NCI-H2029 (cell line): ENCODE measurements around the gene SLC7A1.

Experiments used
- DNase-seq: peaks from one replicate; lab custom pipeline; 2025; lab: John Stamatoyannopoulos, UW

The SLC7A1 gene

DNA sequence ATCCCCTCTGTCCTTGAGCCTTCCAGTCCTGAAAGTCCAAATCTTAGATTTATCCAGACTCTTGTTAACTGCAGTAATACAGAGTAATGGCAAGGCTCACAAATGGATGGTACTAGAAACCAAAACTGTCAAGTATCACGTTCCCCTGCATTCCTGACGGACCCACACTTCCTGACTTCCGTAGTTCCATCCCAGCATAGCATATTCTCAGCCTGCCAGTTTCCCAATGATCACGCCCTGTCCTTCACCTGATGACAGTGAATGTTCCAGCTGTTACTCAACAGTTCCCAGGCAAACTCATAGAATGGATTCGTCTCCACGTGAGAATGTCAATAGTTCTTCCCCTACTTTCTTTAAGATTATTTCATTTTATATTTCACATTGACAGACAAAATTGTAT, 33.6 kb downstream of the SLC7A1 start:
- DNase-seq = no peak

DNA sequence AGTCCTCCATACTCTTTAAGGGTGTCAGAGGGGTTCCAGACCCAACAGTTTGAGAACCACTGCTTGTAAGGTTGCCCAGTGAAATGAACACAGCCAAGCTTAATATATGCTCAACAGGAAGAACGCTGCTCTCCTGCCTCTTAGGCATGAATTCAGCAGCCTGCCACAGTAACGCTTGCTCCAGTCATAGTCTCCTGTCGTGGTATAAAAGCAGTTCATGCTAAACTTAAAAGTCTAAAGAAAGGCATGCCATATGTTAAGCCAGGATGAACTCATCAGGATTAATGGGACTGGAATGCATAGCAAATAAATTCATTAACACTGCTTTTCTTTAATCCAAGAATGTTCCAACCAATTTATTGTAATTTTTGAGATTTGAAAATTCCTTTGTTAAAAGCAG, 38.7 kb downstream of the SLC7A1 start:
- no peak for DNase-seq

DNA sequence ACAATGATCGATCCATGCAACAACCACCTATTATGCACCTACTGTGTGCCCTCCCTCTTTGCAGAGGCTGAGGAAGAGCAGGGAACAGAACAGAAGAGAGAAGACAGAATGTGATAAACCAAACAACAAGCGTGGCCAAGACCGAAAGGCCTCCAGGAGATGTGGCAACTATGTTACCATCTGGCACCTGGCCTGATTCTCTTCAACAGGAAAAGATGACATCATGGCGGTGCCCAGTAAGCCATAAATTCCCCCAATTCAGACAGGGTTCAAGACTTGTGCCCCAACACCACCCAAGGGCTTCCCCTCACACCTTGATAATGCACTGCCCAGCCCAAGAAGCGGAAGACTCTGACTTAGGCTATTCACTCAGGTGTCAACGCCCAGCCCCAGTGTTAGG, 44.3 kb downstream of the SLC7A1 start:
- DNase-seq = no peak

DNA sequence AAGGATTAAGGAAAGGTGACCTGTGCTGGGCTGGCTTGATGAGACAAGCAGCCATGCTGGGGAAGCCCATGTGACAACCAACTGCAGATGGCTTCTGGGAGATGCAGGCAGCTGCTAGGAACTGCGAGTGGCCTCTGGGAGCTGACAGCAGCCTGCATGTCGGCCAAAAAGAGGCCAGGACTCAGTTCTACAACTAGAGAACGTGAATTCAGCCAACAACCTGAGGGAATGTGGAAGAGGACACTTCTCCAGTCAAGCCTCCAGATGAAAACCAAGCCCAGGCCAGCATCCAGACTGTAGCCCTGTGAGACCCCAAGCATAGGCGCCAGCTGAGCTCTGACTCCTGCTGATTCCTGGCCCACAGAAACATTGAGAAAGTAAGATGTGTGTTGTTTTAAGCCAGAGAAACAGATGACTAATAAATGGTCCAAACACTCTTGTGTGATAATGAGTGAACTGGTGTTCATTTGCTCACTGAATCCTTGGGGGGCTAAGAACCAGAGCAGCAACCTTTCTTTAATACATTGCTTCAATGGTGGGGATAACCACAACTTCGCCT, 45.0 kb downstream of the SLC7A1 start:
- DNase-seq = no peak

DNA sequence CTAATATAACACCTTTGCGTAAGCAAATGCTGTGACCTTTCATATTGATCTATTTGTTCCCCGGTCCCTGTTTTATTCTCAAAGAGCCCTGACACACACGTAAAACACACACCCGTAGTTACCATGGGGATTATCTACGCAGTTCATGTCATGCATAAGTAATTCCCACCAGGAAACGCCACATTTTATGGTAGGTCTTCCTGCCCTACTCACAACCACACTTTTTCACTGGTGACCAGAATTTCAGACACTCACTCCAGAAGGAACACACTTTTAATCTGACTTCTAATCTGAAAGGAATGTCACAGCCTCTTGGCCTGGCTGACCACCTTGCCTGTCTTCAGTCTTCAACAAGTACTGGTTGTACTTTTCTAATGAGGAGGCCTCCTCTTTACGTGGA, 46.8 kb downstream of the SLC7A1 start:
- no peak for DNase-seq

DNA sequence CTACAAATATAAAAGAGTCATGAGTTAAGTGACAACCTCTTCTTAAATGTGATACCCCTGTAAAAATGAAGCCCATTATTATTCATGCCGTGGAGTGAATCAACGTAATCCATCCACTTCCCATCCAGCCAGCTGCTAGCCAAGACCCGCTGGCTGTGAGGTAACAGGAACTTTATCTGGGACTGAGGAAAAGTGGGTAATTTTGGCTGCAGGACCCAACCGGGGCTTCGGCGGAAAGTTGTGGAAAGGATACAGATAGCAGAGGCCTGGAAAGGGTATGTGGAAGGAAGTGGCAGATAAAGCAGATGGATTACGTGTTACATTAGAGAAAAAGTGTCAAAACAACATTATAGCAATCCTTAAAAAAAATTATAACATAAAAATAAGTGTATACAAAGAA, 48.3 kb downstream of the SLC7A1 start:
- no peak for DNase-seq

DNA sequence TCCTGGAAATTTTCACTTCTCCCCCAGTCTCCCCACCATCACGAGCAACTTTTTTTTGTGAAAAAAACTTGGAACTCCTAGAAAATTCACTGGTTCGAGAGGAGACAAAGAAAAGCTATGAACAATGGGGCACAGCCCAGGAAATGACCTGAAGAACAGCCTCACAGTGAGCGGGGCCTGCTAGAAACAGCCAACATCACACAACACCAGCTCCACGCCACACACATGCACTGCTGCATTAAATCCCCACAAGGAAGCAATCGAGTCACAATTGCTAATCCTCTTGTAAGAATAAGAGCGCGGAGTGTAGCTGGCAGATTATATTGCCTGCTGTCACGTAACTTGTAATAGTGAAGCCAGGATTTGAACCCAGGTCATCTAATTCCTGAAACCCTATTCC, 48.8 kb downstream of the SLC7A1 start:
- no peak for DNase-seq

DNA sequence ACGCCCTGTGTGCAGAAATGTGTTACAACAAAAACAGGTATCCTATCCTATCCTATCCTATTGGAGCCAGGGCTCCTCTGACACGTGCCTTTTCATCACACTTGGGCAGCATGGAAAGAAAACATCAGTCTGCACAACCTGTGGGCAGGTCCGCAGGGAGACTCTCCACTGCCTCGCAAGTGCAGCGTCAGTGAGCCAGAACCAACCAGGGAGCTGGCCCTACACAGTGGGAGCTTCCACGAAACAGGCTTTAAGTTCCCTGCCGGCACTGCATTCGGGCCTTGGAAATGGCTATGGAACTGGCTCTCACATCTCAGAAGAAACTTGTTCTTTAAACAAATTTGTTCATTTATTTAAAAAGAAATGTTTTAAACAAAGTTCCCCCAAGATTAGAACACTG, 49.5 kb downstream of the SLC7A1 start:
- no peak for DNase-seq

DNA sequence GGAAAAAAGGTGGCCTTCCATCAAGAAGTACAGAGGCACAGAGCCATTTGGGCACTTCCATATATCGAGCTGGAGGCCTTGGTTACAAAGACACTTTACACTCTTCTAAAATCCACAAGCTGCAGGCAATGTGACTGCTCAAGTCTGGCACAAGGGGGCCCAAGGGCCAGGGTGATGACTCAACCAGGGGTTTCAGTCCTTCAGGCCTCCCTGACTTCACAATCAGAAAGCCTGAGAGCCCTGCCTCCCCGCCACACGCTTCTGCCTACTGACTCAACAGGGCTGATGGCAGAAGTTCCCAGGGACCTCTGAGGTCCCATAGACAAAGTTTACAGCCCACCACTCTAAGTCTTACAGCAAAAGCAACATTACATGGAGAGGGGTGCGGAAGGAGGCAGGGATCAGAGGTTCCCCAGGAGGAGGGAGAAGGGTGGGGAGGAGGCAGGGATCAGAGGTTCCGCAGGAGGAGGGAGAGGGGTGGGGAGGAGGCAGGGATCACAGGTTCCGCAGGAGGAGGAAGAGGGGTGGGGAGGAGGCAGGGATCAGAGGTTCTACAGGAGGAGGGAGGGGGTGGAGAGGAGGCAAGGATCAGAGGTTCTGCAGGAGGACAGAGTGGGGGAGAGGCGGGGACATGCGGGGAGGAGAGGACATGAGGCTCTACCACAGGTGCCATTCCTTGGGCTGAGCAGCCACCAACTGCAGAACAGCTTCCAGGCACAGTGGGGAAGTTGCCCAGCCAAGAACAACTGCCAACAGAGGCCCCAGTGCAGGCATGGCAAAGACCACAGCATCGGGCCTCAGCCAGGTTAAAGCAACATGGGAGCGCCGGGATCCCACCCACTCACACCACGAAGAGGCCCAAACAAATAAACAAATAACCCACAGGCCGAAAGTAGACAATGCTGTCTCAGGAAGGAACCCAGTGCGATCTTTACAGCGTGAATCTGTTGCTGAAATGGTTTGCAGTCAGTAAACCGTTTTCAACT, 52.0 kb downstream of the SLC7A1 start:
- no peak for DNase-seq

DNA sequence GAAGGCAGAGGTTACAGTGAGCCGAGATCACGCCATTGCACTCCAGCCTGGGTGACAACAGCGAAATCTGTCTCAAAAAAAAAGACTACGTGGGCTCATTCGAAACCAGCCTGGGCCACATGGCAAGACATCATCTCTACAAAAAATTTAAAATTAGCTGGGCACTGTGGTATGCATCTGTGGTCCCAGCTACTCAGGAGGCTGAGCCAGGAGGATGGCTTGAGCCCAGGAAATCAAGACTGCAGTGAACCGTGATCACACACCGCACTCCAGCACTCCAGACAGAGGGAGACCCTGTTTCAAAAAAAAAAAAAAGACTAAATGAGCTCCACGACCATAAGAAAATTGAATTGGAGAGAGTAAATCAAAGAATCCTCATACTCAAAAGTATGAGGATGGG, 53.1 kb downstream of the SLC7A1 start:
- DNase-seq = no peak

DNA sequence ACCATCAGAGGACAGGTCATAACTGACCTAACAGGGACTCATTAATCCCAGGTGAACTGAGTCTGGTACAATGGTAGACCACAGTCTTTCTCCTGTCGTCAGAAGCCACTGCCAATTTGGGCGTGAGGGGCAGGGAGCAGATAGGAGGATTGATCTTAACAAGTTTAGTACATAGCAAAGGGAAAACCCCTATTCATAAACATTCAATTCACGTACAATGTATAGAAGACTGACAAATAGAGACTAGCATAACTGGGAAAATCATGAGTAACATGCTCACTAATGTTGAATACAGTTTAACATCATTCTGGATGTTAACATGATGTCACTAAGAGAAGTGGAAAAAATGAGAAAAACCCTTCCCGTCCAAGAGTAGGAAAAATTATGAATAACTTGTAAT, 54.1 kb downstream of the SLC7A1 start:
- no peak for DNase-seq

DNA sequence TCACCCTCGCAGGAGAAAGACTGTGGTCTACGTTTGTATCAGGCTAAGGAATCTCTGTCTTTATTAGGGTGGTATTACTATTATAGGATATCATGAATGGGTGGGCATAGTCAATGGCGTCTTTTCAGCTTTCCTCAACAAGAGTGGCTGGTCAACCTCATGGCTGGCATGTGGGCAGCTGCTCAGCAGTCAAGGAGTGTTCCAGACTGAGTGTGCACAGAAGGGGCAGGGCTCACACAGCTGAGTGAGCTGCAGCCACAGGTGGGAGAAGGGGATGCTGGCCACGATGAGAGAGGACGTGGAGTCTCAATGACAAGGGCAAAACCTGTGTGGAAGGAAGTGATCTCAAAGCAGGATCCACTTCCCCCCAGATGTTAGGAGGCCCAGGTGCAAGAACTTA, 54.7 kb downstream of the SLC7A1 start:
- no peak for DNase-seq

DNA sequence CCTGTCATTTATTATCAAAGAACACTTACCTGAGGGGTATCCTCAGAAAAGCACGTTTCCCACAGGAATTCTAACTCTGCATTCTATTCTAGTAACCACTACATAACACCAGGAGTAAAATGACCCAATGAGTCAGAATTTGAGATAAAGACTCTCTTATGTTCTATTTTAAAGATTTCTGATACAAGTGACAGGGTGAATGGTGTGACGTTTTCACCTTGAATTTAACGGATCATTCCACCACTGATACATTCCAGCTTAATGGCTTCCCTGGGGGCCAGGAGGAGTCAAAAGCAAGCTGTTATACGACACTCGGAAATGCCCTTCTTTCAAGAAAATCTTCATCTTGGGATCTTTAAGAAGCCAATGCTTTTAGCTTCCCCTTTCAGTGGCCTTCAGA, 55.2 kb downstream of the SLC7A1 start:
- no peak for DNase-seq

DNA sequence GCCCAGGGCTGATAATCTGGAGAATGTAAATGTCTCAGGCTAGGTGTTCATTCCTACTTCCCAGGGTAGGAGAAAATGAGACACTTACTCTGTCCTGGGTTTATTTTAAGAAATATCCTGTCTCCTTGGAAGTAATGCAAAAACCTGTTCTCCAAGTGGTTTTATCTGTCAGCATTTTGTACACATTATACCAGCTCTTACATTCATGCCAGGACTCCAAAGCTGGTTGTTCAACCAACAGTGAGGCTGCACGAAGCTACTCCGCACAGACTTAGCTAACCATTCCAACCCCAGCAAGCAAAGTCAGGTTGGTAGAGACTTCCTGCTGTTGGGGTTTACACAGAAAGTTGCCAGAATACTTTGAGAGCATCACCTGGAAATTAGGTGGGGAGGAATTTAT, 55.6 kb downstream of the SLC7A1 start:
- no peak for DNase-seq

DNA sequence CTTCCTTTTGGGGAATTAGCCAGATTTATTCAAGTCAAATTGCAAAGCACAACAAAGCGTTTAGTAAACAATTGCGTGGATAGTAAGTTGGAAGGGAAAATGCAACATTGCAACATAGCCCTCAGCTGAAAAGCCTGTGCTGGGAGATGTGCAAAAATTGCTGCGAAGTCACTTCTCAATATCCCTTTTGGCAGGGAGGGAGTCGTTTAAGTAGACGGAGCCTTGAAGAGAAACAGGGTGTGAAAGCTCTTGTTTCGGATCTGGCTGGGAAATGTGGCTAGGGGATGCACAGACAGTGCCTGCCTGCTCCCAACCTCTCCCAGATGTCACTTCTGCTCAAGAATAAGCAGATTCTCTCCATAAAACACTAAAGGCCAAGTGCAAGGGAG, 56.8 kb downstream of the SLC7A1 start:
- DNase-seq = no peak

DNA sequence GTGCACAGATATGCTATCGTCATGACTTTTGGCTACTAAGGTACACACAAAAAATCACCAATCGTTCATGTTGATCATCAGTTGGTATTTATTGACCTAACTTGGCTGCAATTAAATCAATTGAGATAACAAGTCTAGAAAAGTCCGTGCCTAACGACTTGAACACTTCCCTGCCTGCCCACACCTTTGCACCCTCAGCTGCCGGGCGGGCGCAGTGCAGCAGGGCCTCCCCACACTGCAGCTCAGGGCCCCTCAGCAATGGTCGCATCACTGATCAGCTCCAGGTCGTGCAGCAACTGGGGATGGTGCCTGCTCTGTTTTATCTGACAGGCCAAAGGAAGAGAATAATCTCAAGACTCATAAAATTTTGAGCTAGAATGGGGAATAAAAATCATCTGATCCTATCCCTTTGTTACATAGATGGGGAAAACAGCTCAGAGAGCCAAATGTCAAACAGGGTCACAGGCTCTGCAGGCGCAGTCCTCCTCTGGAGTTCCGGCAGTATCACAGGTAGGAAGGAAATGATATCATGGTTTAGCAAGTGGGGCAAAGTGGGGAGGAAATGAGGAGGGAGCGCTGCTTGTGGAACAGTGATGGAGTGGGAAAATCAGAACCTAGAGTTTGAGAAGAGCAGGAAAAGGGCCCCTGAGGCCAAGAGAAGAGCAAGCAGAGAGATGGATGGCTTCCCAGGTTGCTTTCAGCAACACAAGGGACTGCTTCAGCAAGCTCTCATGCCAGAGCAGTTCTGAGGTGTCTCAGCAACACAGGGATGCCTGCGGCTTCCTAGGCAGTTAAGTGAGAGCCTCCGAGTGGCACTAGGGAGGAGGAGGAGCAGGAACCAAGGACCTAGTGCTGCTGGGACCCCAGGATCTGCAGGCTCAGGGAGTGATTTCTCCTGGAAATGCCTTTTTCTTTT, 57.5 kb downstream of the SLC7A1 start:
- no peak for DNase-seq

DNA sequence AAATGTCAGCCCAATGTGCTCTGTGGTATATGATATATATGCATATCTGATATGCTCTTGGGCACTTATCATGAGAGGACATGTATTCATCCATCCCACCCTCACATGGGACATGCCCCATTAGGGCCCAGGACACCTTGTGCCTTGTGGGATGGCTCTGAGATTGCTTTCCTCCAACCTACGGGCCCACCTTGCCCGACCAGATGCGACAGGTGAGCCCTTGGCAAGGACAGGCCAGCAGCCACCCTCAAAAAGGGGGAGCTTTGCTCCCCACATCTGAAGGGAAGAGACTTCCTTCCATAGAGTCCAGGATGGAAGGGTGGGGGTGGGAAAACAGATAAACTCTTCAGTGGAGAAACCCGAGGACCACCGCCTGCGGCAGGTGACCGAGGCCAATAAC, 58.6 kb downstream of the SLC7A1 start:
- DNase-seq = no peak

DNA sequence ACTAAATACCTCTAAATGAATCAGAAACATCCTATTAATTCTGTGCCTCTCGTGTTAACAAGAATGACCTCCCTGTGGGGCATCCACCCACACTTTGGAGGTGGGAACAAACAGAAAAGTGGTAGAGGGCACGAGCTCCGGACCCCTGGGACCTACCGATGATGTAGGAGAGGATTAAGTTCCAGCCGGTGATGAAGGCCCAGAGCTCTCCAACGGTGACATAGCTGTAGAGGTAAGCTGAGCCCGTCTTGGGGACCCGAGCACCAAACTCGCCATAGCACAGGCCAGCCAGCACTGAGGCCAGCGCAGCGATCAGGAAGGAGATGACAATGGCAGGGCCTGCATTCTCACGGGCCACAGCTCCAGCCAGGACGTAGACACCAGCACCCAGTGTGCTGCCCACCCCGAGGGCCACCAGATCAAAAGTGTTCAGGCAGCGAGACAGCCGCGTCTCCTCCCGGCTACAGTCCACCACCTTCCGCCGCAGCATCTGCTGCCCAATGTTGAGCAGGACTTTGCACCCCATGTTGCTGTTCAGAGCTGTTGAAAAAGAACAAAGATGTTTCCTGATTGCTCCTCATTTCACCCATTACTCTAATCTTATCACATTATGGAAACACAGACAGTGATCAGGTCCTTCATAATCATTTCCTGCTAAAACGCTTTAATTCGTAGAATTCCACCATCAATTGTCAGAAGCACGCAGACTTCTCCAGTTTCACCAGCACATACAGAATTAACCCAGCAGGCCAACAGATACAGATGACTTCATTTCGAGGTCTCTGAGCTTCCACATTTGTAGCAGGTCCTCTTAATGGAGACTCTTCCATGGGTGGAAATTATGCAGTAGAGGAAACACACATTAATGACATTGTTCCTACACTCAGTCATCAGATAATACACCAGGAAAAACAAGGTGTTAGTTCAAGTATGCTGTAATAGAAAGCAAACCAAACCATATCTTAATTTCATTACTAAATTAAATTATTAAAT, 59.5 kb downstream of the SLC7A1 start:
- no peak for DNase-seq

DNA sequence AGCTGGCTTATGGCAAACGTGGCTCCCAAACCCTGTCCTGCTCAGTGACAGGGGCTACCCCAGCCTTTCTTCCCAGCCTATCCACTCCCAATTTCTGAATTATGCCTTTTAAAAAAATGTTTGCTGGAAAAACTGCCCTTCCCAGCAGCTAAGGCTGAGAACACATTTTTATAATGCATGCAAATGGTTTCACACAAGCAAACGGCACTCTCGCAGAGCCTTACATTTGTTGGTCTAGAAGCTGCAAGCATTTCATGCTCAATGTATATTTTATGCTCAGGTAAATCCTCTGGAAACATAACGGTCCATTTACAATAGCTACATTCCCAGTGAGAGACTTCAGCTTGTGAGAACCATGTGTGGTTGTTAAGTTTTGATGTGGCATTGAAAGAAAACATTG, 61.4 kb downstream of the SLC7A1 start:
- DNase-seq = no peak

DNA sequence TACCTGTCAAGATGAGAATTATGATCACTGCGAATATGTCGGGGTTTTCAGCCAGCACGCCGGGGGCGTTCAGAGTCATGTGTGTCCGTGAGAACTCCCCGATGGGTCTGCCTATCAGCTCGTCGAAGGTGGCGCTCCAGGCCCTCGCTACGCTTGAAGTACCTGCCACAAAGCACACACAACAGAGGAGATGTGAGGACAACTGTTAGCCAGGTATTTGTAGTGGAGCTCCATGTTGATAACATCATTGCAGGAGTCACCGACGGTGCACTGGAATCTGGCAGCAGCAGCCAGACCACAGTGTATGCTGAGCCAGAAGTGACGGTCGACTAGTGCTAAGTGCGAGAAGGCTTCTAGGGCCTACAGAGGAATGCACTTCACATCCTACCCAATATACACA, 62.7 kb downstream of the SLC7A1 start:
- no peak for DNase-seq

DNA sequence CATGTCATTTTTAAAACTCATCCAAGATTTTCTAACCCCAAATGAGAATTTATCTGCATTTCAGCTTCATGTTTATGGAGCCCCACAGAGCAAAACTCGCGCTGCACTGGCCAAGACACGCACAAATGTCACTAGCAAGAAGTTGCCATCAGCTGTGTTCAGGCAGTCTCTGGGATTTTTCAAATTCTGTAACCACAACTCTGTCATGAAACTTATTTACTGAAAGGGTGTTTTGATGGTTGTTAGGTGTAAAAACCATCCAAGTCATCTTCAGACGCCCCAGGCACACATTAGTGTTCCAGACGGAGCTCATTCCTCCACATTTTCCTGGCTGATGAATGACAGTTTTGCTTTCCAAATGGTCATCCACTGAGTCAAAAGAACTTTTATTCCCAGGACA, 63.4 kb downstream of the SLC7A1 start:
- DNase-seq = no peak

DNA sequence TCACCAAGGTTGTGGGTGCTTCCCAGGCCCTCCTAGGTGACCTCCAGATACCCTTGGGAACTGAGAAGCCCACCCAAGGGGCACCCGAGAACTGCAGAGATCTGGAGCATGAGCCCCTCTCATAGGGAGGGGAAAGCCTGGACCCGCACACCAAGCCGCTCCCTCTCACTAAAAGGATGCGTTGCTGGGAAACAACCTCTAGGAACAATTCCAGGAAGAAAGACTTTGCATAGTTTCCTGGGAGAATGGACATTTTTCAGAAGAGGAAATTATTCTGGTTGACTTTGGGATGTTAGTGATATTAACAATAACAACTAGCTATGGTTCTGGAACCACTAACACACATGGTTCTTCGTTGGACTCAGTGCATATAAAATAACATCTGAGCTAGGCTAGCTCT, 64.6 kb downstream of the SLC7A1 start:
- no peak for DNase-seq
